ENCODE data around the gene NPLOC4. TPM values are rescaled to one million over a fixed set of nuclear protein-coding genes. Genes with fewer than 3 reads are reported as not detected.
A peak's percentile ranks its signal among the peaks of the same experiment; 100 is the strongest.

NPLOC4 gene
- total and polyA plus RNA-seq, 9 of the 15 experiments (the other 6 are each of a cell fraction or from before 2014, with no cell fraction given): 1.5 to 116 (median 64.5) TPM

DNA sequence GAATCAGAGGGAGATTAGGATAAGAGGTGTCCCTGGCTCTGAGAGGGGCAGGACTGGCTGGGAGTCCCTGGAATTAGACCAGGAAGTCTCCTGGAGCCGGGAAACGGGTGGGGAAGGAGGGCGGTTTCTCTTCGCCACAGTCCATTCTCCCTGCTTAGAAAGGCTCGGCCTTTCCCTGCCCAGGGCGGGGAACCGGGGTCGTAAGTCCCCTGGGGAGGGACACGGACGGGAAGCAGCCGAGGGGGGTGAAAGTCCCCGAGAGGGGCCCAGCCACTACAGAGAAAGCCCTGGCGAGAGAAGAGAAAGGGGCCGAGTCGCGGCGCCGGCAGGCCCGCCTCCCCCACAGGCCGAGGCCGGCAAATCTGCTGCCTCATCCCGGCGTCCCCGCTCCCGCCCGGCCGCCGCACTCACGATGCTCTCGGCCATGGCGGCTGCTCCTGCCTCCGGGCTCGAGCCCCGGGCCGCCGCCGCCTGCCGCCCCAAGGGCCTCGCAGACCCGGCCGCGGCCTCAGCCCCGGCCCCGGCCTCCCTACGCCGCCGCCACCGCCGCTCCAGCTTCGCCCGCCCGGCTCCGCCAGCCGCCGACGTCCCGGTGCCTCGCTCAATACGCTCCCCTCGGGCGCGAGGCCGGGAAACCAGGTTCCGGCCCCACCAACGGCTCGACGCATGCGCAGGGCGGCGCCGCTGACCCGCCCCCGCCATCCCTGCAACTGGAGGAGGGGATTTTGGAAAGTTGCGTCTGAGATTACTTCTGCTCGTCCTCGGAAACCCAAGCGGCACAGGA is at the start of gene NPLOC4, which contains the start of gene TSPAN10 (continued):
- TF ChIP-seq, protein P1, sequence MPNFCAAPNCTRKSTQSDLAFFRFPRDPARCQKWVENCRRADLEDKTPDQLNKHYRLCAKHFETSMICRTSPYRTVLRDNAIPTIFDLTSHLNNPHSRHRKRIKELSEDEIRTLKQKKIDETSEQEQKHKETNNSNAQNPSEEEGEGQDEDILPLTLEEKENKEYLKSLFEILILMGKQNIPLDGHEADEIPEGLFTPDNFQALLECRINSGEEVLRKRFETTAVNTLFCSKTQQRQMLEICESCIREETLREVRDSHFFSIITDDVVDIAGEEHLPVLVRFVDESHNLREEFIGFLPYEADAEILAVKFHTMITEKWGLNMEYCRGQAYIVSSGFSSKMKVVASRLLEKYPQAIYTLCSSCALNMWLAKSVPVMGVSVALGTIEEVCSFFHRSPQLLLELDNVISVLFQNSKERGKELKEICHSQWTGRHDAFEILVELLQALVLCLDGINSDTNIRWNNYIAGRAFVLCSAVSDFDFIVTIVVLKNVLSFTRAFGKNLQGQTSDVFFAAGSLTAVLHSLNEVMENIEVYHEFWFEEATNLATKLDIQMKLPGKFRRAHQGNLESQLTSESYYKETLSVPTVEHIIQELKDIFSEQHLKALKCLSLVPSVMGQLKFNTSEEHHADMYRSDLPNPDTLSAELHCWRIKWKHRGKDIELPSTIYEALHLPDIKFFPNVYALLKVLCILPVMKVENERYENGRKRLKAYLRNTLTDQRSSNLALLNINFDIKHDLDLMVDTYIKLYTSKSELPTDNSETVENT (CRISPR knock-in tag; IDR thresholded peaks at IDR 0.05): peak; percentile 95
- no peak for TF ChIP-seq NCOA4 (IDR thresholded peaks at IDR 0.05; ENCODE audit: partially characterized antibody)
- TF ChIP-seq MAFK (IDR thresholded peaks at IDR 0.05; ENCODE audit: low read length): peak; percentile 45; the same call in 1 of the 2 replicates
- peak; percentile 94 for TF ChIP-seq RBFOX2 (IDR thresholded peaks at IDR 0.05; ENCODE audit: low read depth, low read length)
- peak; percentile 63 for TF ChIP-seq NEUROD1 (IDR thresholded peaks at IDR 0.05; ENCODE audit: borderline replicate concordance, low read depth, low read length, partially characterized antibody)
- TF ChIP-seq ZNF280A (IDR thresholded peaks at IDR 0.05; ENCODE audit: low read depth, partially characterized antibody): no peak
- TF ChIP-seq, protein P2, sequence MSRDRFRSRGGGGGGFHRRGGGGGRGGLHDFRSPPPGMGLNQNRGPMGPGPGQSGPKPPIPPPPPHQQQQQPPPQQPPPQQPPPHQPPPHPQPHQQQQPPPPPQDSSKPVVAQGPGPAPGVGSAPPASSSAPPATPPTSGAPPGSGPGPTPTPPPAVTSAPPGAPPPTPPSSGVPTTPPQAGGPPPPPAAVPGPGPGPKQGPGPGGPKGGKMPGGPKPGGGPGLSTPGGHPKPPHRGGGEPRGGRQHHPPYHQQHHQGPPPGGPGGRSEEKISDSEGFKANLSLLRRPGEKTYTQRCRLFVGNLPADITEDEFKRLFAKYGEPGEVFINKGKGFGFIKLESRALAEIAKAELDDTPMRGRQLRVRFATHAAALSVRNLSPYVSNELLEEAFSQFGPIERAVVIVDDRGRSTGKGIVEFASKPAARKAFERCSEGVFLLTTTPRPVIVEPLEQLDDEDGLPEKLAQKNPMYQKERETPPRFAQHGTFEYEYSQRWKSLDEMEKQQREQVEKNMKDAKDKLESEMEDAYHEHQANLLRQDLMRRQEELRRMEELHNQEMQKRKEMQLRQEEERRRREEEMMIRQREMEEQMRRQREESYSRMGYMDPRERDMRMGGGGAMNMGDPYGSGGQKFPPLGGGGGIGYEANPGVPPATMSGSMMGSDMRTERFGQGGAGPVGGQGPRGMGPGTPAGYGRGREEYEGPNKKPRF (IDR thresholded peaks at IDR 0.05; ENCODE audit: low read depth, low read length): no peak
- TF ChIP-seq PCBP1 (IDR thresholded peaks at IDR 0.05; ENCODE audit: low read depth, low read length, poor library complexity, severe bottlenecking): no peak
- TF ChIP-seq, protein P3, sequence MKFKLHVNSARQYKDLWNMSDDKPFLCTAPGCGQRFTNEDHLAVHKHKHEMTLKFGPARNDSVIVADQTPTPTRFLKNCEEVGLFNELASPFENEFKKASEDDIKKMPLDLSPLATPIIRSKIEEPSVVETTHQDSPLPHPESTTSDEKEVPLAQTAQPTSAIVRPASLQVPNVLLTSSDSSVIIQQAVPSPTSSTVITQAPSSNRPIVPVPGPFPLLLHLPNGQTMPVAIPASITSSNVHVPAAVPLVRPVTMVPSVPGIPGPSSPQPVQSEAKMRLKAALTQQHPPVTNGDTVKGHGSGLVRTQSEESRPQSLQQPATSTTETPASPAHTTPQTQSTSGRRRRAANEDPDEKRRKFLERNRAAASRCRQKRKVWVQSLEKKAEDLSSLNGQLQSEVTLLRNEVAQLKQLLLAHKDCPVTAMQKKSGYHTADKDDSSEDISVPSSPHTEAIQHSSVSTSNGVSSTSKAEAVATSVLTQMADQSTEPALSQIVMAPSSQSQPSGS (CRISPR knock-in tag; IDR thresholded peaks at IDR 0.05): no peak
- TF ChIP-seq, protein P4, sequence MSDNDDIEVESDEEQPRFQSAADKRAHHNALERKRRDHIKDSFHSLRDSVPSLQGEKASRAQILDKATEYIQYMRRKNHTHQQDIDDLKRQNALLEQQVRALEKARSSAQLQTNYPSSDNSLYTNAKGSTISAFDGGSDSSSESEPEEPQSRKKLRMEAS (CRISPR knock-in tag; IDR thresholded peaks at IDR 0.05): peak; percentile 6; the same call in 1 of the 2 replicates
- TF ChIP-seq HLTF (IDR thresholded peaks at IDR 0.05): no peak
- TF ChIP-seq ZFP30 (CRISPR knock-in tag; IDR thresholded peaks at IDR 0.05; ENCODE audit: borderline replicate concordance): no peak
- TF ChIP-seq HMGXB4 (CRISPR knock-in tag; IDR thresholded peaks at IDR 0.05): no peak
- no peak for TF ChIP-seq ZNF384 (IDR thresholded peaks at IDR 0.05; ENCODE audit: low read depth, low read length)

Data from K562 (cell line).